Endothelial cell (in vitro differentiated cells): ENCODE data around the gene ASCL5. TPM values are rescaled to one million over a fixed set of nuclear protein-coding genes. Genes with fewer than 3 reads are reported as not detected.

Source experiments
- DNase-seq: peaks from one replicate; pipeline ENCODE4 v3.0.0; 2021; ENCODE audit warnings: low spot score
- H3K27ac Mint-ChIP-seq: one replicate; pipeline ENCODE4 v1.8.0; 2021; ENCODE audit warnings: mixed read lengths, inconsistent platforms; ENCODE audit not compliant: unreplicated experiment
- H3K27me3 Mint-ChIP-seq: one replicate; pipeline ENCODE4 v1.8.0; 2021; ENCODE audit warnings: mild to moderate bottlenecking, moderate library complexity, mixed read lengths, inconsistent platforms; ENCODE audit not compliant: unreplicated experiment
- H3K36me3 Mint-ChIP-seq: one replicate; pipeline ENCODE4 v1.8.0; 2021; ENCODE audit warnings: mild to moderate bottlenecking, low read depth, mixed read lengths, inconsistent platforms; ENCODE audit not compliant: unreplicated experiment
- H3K4me1 Mint-ChIP-seq: one replicate; pipeline ENCODE4 v1.8.0; 2021; ENCODE audit warnings: mild to moderate bottlenecking, mixed read lengths, inconsistent platforms; ENCODE audit not compliant: unreplicated experiment
- H3K4me3 Mint-ChIP-seq: one replicate; pipeline ENCODE4 v1.8.0; 2021; ENCODE audit warnings: mild to moderate bottlenecking, mixed read lengths, inconsistent platforms; ENCODE audit not compliant: unreplicated experiment
- H3K9me3 Mint-ChIP-seq: one replicate; pipeline ENCODE4 v1.8.0; 2021; ENCODE audit warnings: mixed read lengths, inconsistent platforms; ENCODE audit not compliant: unreplicated experiment
- total RNA-seq: library from RNA; stranded (reverse); fragmentation: NEBNext Ultra II Directional; extraction: Animal tissue kit (Norgen Biotek cat#: 25700); gene quantifications from one replicate; pipeline ENCODE4 v1.2.1, GENCODE V29; 2021; ENCODE audit not compliant: unreplicated experiment
- TF ChIP-seq, protein P1 (sequence below): fragments of 200-600 bp; sonication (generic); IDR thresholded peaks from one replicate; pipeline ENCODE4 v1.5.0; 2021; ENCODE audit warnings: antibody characterized with exemption; ENCODE audit not compliant: unreplicated experiment

ASCL5 gene
- total RNA-seq, 1 donor from 2014 or later: not detected

DNA sequence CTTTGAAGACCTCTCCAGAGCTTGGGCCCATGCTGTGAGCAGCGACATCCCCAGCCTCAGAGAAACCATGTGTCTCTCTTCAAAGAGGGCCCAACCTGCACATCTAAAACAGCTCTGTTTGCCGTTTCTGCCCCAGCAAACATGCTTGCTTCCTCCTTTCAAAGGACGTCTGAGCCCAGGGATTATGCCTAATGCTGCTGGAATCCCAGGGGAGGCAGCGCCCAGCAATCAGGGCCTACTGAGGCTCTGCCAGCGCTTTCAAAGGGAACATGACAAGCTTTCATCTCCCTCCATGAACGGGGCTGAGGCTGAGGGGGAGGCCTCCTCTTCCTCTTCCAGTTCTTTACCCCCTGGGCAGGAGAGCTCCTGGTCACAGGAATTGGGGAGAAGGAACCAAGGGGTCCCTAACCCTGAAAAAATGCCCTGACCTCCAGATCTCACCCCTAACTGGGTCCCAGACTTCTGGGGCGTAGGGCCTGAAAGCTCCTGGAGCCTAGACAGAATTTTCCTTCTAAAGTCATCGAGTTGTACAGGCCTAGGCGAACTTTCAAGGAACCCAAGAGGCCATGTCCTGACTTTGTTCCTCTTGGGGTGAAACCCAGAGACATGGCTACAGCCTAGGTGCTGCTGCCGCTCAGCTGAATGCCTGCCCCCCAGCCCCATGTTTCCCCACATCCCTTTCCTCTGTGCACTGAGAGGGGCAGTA lies 13.4 kb upstream of the ASCL5 start:
- TF ChIP-seq, protein P1, sequence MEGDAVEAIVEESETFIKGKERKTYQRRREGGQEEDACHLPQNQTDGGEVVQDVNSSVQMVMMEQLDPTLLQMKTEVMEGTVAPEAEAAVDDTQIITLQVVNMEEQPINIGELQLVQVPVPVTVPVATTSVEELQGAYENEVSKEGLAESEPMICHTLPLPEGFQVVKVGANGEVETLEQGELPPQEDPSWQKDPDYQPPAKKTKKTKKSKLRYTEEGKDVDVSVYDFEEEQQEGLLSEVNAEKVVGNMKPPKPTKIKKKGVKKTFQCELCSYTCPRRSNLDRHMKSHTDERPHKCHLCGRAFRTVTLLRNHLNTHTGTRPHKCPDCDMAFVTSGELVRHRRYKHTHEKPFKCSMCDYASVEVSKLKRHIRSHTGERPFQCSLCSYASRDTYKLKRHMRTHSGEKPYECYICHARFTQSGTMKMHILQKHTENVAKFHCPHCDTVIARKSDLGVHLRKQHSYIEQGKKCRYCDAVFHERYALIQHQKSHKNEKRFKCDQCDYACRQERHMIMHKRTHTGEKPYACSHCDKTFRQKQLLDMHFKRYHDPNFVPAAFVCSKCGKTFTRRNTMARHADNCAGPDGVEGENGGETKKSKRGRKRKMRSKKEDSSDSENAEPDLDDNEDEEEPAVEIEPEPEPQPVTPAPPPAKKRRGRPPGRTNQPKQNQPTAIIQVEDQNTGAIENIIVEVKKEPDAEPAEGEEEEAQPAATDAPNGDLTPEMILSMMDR: no peak
- Mint-ChIP-seq H3K27ac (peak overlapping the region; percentile 57), H3K9me3 (no peaks in the 10 kb centered on the region), H3K36me3 (peaks cover 55% of the 10 kb centered on the region), H3K4me1 (peaks cover 20% of the 10 kb centered on the region), H3K27me3 (peaks cover 15% of the 10 kb centered on the region), H3K4me3 (no peak overlapping the region)
- no peak for DNase-seq

DNA sequence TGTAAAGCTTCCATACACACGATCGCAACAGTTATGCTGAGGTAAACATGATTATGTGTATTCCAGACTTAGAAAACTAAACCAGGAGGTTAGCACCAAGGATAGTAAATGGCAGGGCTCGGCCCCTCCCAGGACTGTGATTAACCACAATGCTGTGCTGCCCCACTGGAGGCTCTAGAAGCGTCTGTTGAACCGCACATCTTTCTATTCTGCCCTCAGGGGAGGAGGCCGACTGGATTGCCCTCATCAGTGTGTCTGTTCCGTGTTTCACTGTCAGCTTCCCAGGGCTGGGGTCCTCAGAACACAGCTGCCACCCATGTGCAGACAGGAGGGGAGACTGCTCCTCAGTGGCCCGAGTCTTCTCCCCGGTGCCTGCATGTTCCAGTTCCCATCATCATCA lies 12.8 kb upstream of the ASCL5 start:
- TF ChIP-seq, protein P1: no peak
- Mint-ChIP-seq H3K27me3 (peaks cover 15% of the 10 kb centered on the region), H3K9me3 (no peaks in the 10 kb centered on the region), H3K27ac (no peak overlapping the region), H3K4me3 (peak overlapping the region; percentile 6), H3K4me1 (peaks cover 24% of the 10 kb centered on the region), H3K36me3 (peaks cover 54% of the 10 kb centered on the region)
- no peak for DNase-seq

GRCh38 chr1:201139306-201139705 lies 12.3 kb upstream of the ASCL5 start:
- Mint-ChIP-seq H3K27me3 (peaks cover 17% of the 10 kb centered on the region), H3K9me3 (no peaks in the 10 kb centered on the region), H3K4me1 (peaks cover 24% of the 10 kb centered on the region), H3K27ac (no peak overlapping the region), H3K36me3 (peaks cover 53% of the 10 kb centered on the region), H3K4me3 (peak overlapping the region; percentile 6)
- TF ChIP-seq, protein P1: no peak
- DNase-seq: no peak

DNA sequence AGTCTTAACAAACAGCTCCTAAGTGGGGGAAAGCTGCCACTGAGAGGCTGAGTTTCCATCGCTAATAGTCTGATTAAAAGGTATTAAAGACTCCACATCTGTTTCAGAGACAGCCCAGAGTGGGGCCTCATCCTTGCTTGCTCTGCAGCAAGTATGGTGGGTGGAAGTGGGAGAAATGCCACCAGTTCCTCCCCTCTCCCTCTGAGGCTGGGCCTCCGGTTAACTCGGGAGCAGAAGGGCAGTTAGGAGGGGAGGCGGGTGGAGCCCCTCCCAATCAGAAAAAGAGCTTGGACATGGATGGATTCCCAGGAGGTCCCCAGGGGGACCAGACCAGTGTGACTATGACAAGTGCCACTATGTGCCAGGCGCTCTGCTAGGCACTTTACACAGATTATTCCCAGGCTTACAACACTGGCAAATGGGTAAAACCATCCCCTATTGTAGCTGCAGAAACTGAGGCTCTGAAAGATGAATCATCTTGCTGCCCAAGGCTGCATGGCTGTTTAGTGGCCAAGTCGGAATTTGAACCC lies 11.4 kb upstream of the ASCL5 start:
- Mint-ChIP-seq H3K36me3 (peaks cover 48% of the 10 kb centered on the region), H3K27ac (no peak overlapping the region), H3K9me3 (no peaks in the 10 kb centered on the region), H3K27me3 (peaks cover 16% of the 10 kb centered on the region), H3K4me3 (no peak overlapping the region), H3K4me1 (peaks cover 24% of the 10 kb centered on the region)
- TF ChIP-seq, protein P1: no peak
- no peak for DNase-seq

DNA sequence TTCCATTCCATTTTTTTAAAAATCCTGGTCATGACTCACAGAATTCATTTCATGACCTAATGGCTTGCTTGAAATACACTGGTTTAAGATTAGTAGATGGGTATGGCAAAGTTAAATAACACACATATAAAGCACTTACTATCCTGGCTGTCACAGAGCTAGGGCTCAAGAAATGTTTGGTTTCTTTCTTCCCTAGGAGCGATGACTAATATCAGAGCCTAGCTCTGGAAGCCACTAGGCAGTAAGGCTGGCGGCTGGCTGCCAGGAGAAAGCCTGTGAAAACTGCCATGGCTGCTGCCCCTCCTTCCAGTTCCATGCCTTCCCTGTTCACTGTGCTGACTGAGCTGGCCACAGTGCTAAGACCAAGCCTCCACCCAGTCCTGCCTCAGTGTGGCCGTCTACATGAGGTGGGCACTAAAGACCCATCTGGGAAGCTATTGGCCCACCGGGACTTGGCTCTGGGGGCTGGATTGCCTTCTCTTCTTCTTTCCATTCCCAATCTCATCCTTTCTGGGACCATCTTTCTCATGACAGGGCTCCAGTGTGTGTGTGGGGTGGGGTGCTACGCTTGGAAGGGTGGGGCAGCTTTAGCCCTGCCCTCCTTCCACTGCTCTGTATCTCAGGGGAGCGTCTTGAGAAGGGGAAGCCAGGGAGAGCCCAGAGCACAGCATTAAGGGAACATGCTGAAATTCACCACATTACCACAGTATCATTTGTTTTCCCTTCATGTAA lies 10.8 kb upstream of the ASCL5 start:
- Mint-ChIP-seq H3K4me3 (no peak overlapping the region), H3K9me3 (no peaks in the 10 kb centered on the region), H3K36me3 (peaks cover 46% of the 10 kb centered on the region), H3K4me1 (peaks cover 24% of the 10 kb centered on the region), H3K27me3 (peaks cover 16% of the 10 kb centered on the region), H3K27ac (no peak overlapping the region)
- TF ChIP-seq, protein P1: no peak
- DNase-seq: no peak
